Measurements from ENCODE around the gene SMPDL3A. TPM values are rescaled to one million over a fixed set of nuclear protein-coding genes. Genes with fewer than 3 reads are reported as not detected.

SMPDL3A gene
- polyA plus RNA-seq, 3 donors = 13.0 to 14.7 (median 14.0) TPM

DNA sequence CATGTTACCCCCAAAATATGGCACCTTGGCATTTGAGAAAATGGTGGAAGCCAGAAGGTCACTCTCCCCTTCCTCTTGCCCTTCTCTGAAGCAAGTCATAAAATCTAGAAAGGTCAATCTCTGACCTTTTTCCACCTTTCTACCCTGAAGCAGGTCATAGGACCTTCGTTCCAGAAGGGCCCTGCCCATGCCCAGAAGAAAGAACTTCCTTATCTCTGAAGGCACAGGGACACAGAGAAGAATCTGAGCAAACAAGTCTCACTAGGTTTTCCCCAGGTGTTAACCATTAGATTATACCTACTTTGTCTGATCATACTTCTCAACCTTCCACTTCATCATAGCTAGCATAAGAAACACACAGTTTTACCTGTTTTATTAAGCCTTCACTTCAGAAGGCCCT is 42.5 kb downstream of the SMPDL3A start:
- DNase-seq (ENCODE audit: extremely low read depth in 1 of 11, low read depth in 9 of 11, low spot score in 4 of 11) = no peak

DNA sequence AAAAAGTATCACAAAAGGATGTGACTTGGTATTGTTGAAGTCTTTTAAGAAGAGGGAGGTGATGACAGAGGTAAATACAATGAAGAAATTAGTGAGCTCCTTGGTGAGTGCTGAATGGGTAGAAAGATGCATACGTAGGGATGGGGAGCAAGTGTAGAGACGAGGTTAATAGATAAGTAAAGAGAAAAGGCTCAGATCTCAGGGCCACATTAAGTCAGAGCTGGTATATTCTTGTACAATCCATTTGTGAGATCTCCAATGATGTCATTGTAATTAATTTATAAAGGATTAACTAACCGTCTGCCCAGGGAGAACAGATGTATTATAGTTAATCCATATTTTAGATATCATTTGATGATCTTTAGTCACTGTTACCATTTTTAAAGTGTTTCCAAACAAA is 43.4 kb downstream of the SMPDL3A start:
- DNase-seq (ENCODE audit: extremely low read depth in 1 of 11, low read depth in 9 of 11, low spot score in 4 of 11) = no peak

DNA sequence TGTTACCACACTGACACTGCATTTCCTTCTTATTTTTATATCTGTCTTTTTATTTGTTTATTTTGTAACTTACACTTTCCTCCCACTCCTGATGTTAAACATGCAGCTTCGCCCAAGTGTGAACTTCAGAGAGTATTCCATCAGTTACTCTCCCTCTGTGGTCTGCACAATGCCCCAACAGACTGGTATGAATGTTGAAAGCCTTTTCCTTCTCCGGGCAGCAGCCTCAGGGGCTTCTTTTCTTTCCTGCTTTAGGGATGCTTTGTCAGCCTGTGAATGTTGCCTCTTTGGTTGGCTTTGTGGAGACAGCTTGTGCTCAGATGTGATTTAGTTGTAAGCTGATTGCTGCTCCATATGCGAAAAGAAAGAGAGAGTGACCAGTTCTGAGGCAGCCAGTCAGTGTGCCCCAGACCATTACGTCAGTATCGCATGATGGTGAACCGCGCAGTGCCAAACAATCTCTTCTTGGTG is 44.0 kb downstream of the SMPDL3A start:
- peak in 9 of 11 donors; percentile 19 to 55 (median 38) for DNase-seq (ENCODE audit: extremely low read depth in 1 of 11, low read depth in 9 of 11, low spot score in 4 of 11)

DNA sequence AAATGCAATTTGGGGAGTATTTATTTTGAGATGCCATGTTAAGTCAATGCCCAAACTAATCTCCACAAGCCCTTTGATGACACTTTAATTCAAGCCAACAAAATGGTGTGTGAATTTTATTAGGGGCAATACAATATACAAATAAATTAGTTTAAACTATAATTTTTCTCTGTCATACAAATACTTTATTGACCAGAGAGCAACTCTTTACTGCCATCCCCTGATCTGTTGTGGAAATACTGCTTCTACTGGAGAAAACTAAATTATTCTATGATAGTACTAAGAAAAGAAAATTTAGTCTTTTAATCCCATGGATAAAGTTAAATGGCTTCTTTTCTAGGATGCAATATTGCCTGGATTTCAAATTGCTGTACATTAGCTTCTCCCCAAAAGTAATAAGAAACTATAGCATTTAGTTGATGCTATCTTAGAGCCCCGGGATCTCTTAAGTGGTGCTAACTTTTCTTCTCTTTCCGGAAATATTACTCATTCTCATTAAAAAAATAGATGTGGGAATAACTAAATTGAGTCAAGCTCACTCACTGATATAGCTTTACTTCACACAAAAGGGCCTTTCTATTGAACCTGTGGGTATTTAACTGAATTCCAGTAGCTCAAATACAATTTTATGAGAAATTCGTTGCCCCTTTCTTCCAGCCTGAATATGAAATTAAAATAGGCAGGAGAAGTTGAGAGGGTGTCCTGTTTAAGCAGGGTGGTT is 49.2 kb downstream of the SMPDL3A start:
- no peak for DNase-seq (ENCODE audit: extremely low read depth in 1 of 11, low read depth in 9 of 11, low spot score in 4 of 11)

DNA sequence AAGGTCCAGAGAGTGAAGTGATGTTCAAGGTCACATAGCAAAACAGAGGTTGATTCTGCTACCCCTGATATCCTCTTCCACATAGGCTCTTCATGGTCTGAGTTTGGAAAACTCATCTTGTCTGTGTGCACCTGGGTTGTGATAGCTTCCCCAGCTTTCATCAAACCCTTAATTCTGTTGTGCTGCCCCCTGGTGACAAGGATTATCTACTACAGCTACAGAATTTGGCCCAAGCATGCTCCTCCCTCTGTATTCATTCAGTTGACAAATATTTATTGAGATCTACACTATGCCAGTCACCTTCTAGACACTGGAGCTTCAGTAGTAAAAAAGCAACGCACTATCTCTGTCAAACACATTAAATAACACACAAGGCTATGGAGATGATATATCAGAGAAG is 50.4 kb downstream of the SMPDL3A start:
- peak in 9 of 11 donors; percentile 17 to 58 (median 42) for DNase-seq (ENCODE audit: extremely low read depth in 1 of 11, low read depth in 9 of 11, low spot score in 4 of 11)

DNA sequence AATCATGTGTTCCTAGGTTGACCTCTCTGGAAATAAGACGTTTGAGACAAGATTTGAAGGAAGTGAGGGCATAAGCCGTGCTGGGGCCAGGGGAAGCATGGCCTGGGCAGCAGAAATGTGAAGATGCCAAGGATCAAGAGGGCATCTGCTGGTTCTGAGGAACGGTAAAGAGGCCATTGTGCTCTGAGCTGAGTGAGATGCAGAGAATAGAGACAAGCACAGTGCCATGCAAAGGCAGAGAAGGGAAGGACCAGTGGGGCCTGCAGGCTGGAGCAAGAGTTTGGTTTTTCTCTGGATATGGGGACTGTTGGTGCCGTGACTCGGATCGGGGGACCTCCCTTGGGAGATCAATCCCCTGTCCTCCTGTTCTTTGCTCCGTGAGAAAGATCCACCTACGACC is 50.8 kb downstream of the SMPDL3A start:
- DNase-seq (ENCODE audit: extremely low read depth in 1 of 11, low read depth in 9 of 11, low spot score in 4 of 11) = no peak

DNA sequence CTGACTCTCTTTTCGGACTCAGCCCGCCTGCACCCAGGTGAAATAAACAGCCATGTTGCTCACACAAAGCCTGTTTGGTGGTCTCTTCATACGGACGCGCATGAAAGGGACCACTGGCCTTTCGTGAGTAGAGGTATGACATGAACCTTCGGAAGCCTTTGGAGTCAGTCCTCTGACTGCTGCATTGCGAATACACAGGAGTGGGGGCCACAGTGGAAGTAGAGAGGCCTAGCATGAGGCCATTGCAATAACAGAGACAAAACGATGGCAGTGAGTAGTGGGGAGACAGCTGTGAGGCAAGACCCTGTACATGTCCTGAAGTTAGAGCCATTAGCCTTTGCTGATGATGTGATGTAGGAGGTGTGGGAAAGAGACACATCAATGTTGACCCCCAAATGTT is 56.4 kb downstream of the SMPDL3A start:
- no peak for DNase-seq (ENCODE audit: extremely low read depth in 1 of 11, low read depth in 9 of 11, low spot score in 4 of 11)

DNA sequence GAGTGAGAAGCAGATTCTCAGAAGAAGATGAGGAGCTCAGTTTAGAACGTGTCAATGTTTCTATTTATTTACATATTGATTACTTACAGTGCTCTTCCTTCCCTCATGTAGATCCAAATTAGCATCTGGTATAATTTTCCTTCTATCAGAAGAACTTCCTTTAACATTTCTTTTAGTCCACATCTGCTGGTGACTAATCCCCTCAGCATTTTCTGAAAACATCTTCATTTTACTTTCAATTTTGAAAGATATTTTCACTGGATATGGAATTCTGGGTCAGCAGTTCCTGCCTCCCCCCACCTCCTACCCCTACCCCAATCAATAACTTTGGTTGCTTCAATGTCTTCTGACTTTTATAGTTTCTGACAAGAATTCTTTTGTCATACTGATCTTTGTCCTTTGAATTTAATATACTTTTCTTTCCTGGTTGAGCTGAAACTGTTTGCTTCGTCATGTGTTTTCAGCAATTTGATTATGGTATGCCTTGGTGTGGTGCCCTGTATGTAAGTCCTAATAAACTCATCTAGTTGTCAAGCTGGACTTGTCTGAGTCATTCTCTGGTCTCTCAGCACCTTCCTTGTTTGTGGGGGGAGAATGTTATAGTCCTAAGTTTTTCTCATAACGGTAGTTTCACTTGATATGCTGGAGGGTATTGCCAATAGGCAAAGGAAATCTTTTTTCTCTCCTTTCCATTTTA is 57.0 kb downstream of the SMPDL3A start:
- no peak for DNase-seq (ENCODE audit: extremely low read depth in 1 of 11, low read depth in 9 of 11, low spot score in 4 of 11)

DNA sequence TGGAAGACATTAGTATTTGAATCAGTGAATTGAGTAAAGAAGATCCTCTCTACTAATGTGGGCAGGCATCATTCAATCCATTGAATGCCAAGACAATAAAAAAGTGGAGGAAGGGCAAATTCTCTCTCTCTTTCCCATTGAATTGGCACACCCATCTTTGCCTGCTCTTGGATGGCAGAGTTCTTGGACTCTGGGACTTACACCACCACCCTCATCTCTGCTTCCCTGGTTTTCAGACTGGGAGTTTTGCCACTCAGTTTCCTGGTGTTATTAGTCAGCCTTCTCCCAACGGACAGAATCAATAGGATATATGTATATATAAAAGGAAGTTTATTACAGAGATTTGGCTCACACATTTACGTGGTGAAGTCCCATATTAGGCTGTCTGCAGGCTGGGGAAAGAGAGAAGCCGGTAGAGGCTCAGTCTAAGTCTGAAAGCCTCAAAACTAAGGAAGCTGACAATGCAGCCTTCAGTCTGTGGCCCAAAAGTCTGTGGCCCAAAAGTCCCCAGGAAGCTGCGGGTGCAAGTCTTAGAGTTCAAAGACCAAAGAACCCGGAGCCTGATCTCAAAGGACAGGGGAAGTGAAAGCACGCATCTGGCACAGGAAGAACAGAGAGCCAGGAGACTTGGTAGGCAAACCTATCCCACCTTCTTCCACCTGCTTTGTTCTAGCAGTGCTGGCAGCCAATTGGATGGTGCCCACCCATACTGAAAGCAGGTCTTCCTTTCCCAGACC is 64.4 kb downstream of the SMPDL3A start:
- no peak for DNase-seq (ENCODE audit: extremely low read depth in 1 of 11, low read depth in 9 of 11, low spot score in 4 of 11)

Other genes with a start within 250 kb of the SMPDL3A start
- 1 to 10 TPM; 1.7 to 2.3 (median 2.3) TPM for gene PKIB, start 178.9 kb upstream of the SMPDL3A start, polyA plus RNA-seq (ENCODE audit: insufficient read length in 3 of 3)
- gene FABP7, start 9.5 kb upstream of the SMPDL3A start, polyA plus RNA-seq (ENCODE audit: insufficient read length in 3 of 3) = under 1 TPM in 2 of 3 donors, not detected in 1; 0.50 to 0.55 TPM
- under 1 TPM; 0.15 to 0.29 (median 0.28) TPM for gene CLVS2, start 207.0 kb downstream of the SMPDL3A start, polyA plus RNA-seq (ENCODE audit: insufficient read length in 3 of 3)